CD4-positive, alpha-beta T cell (primary cell): ENCODE results near the gene ZNF438. TPM values are rescaled to one million over a fixed set of nuclear protein-coding genes. Genes with fewer than 3 reads are reported as not detected.

ENCODE experiments used
- ATAC-seq: fragments of 200-7000 bp; cut with Tn5 transposase; one replicate; pipeline ENCODE4 v1.10.0; 2022; ENCODE audit warnings: mild to moderate bottlenecking; ENCODE audit not compliant: poor library complexity
- CTCF ChIA-PET: fragments of 350-600 bp; sonication (Branson Sonifier 250); formaldehyde crosslinking; loops from one replicate; lab custom pipeline; 2021; ENCODE audit warnings: antibody characterized with exemption, inconsistent platforms; lab: Charles Lee
- POLR2A ChIA-PET: fragments of 350-600 bp; sonication (Branson Sonifier 250); formaldehyde crosslinking; loops from one replicate; lab custom pipeline; 2021; ENCODE audit warnings: antibody characterized with exemption, inconsistent platforms; lab: Charles Lee
- DNase-seq, 14 experiments: peaks; one replicate each; pipeline ENCODE4 v3.0.0-alpha.2; 2013 to 2020; ENCODE audit warnings: mixed read lengths in 2 of 14
- H3K27ac ChIP-seq, 2 donors: one replicate each; pipeline versions ENCODE4 v1.5.1 to v1.7.0; 2013; ENCODE audit warnings: low read length in 2 of 2, low read depth in 1 of 2, mild to moderate bottlenecking in 1 of 2
- H3K27me3 ChIP-seq, 2 experiments: 1 replicate in 1 of 2; 2 replicates in 1 of 2; pipeline versions ENCODE4 v1.6.1 to v1.7.0; 2013; ENCODE audit warnings: low read length in 2 of 2, control low read depth in 1 of 2, mild to moderate bottlenecking in 1 of 2, moderate library complexity in 1 of 2; ENCODE audit not compliant: insufficient read depth in 2 of 2, control insufficient read depth in 1 of 2
- H3K36me3 ChIP-seq: one replicate; pipeline ENCODE4 v1.6.1; 2013; ENCODE audit warnings: low read length, control low read depth; ENCODE audit not compliant: insufficient read depth
- H3K4me1 ChIP-seq: one replicate; pipeline ENCODE4 v1.6.1; 2013; ENCODE audit warnings: low read length, control low read depth; ENCODE audit not compliant: insufficient read depth
- H3K4me3 ChIP-seq: one replicate; pipeline ENCODE4 v1.5.1; 2013; ENCODE audit warnings: mild to moderate bottlenecking, low read length, moderate library complexity
- H3K9me3 ChIP-seq, 2 experiments: 1 replicate in 1 of 2; 2 replicates in 1 of 2; pipeline versions ENCODE4 v1.6.1 to v1.7.0; 2013; ENCODE audit warnings: low read length in 2 of 2, mild to moderate bottlenecking in 2 of 2, control low read depth in 1 of 2, moderate library complexity in 1 of 2; ENCODE audit not compliant: control insufficient read depth in 1 of 2, insufficient read depth in 1 of 2
- H3K27ac Mint-ChIP-seq: one replicate; pipeline ENCODE4 v1.8.0; 2020; ENCODE audit warnings: mixed read lengths
- H3K27me3 Mint-ChIP-seq: one replicate; pipeline ENCODE4 v1.8.0; 2021; ENCODE audit warnings: mixed read lengths
- H3K36me3 Mint-ChIP-seq: one replicate; pipeline ENCODE4 v1.8.0; 2021; ENCODE audit warnings: low read depth, mixed read lengths
- H3K4me1 Mint-ChIP-seq: one replicate; pipeline ENCODE4 v1.8.0; 2021; ENCODE audit warnings: low read depth, mixed read lengths
- H3K4me3 Mint-ChIP-seq: one replicate; pipeline ENCODE4 v1.8.0; 2020; ENCODE audit warnings: mild to moderate bottlenecking, mixed read lengths
- H3K9me3 Mint-ChIP-seq: one replicate; pipeline ENCODE4 v1.8.0; 2020; ENCODE audit warnings: mixed read lengths
- intact Hi-C, 2 experiments: fragments of 100-400 bp; cut with DNase I in 1 of 2; cut with micrococcal nuclease in 1 of 2; formaldehyde crosslinking; loops; one replicate each; pipeline versions ENCODE4 v1.15.1 to v1.9.0; 2023 to 2025; cut with DNase I, micrococcal nuclease
- total RNA-seq, 174 experiments: library from RNA in 2 of 174; stranded (reverse) in 2 of 174; gene quantifications; one replicate each; pipeline ENCODE4 v1.2.3 and lab custom pipeline; 2021 to 2026
- TF ChIP-seq, protein P1 (sequence below): fragments of 200-600 bp; IDR thresholded peaks from one replicate; pipeline ENCODE4 v1.8.0; 2022; ENCODE audit warnings: antibody characterized with exemption, mild to moderate bottlenecking

ZNF438 gene
- total RNA-seq, 2 experiments from 2014 or later = 1.9 to 2.0 TPM

DNA sequence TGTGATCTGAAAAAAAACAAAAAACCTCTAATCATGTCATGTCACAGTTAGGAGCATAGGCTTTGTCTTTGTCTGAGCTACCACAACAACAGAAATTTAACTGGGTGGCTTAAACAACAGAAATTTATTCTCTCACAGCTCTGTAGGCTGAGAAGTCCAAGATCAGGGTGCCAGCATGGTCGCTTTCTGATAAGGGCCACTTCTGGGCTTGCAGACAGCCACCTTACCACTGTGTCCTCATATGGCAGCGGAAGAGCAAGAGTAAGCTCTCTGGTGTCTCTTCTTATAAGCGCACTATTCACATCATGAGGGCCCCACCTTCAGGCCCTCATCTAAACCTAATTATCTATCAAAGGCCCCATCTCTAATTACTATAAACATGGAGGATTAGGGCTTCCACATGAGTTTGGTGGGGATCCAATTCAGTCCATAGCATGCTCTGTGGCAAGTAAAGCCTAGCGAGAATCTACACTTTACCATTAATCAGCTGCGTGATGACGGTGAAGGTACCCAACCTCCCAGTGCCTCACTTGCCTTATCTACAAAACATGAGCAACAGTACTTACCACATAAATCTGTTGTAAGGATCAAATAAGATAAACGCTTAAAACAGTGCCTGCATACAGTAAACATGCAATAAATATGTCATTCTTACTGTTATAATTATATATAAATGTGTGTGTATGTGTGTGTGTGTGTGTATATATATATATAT lies 17.3 kb downstream of the ZNF438 start:
- no peak overlapping the region for H3K27ac Mint-ChIP-seq
- no peaks in the 10 kb centered on the region for H3K27me3 Mint-ChIP-seq
- no peak overlapping the region for H3K27ac ChIP-seq
- DNase-seq = no peak
- no peak overlapping the region for H3K4me3 ChIP-seq
- H3K27me3 ChIP-seq = no peaks in the 10 kb centered on the region
- ChIA-PET POLR2A (no interaction called here), CTCF (no interaction called here)
- H3K36me3 ChIP-seq = no peaks in the 10 kb centered on the region
- intact Hi-C loops = no loop called here
- TF ChIP-seq, protein P1, sequence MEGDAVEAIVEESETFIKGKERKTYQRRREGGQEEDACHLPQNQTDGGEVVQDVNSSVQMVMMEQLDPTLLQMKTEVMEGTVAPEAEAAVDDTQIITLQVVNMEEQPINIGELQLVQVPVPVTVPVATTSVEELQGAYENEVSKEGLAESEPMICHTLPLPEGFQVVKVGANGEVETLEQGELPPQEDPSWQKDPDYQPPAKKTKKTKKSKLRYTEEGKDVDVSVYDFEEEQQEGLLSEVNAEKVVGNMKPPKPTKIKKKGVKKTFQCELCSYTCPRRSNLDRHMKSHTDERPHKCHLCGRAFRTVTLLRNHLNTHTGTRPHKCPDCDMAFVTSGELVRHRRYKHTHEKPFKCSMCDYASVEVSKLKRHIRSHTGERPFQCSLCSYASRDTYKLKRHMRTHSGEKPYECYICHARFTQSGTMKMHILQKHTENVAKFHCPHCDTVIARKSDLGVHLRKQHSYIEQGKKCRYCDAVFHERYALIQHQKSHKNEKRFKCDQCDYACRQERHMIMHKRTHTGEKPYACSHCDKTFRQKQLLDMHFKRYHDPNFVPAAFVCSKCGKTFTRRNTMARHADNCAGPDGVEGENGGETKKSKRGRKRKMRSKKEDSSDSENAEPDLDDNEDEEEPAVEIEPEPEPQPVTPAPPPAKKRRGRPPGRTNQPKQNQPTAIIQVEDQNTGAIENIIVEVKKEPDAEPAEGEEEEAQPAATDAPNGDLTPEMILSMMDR = no peak
- ATAC-seq = no peak
- no peaks in the 10 kb centered on the region for H3K36me3 Mint-ChIP-seq
- H3K9me3 ChIP-seq = no peaks in the 10 kb centered on the region
- no peaks in the 10 kb centered on the region for H3K4me1 ChIP-seq
- H3K4me1 Mint-ChIP-seq = peaks cover 7% of the 10 kb centered on the region
- H3K4me3 Mint-ChIP-seq = no peak overlapping the region
- H3K9me3 Mint-ChIP-seq = no peaks in the 10 kb centered on the region

DNA sequence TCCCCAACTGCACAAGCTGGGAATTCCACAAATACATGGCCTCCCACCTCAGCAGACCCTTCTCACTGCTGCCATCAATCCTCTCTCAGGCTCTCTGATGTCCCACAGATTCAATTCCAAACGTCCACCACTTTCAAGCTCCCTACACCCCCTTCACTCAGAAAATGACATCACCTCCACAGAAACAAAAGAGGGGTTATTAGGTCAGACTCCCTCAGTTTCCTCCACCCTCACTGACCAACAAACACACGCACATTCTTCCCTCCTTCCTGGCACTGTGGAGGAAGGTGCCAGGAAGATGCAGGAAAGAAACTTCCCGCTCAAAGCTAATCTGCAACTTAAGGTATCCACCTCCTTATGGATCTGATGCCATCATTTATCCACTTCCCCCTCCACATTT lies 18.3 kb downstream of the ZNF438 start:
- no peaks in the 10 kb centered on the region for H3K4me1 ChIP-seq
- POLR2A ChIA-PET = no interaction called here
- no peak overlapping the region for H3K4me3 ChIP-seq
- Mint-ChIP-seq H3K9me3 (no peaks in the 10 kb centered on the region), H3K27ac (no peak overlapping the region), H3K4me3 (no peak overlapping the region), H3K4me1 (peaks cover 7% of the 10 kb centered on the region), H3K36me3 (no peaks in the 10 kb centered on the region), H3K27me3 (no peaks in the 10 kb centered on the region)
- no peak overlapping the region for H3K27ac ChIP-seq
- H3K9me3 ChIP-seq = no peaks in the 10 kb centered on the region
- ATAC-seq = no peak
- DNase-seq = no peak
- intact Hi-C loops = no loop called here
- TF ChIP-seq, protein P1 = no peak
- CTCF ChIA-PET = no interaction called here
- no peaks in the 10 kb centered on the region for H3K36me3 ChIP-seq
- no peaks in the 10 kb centered on the region for H3K27me3 ChIP-seq

DNA sequence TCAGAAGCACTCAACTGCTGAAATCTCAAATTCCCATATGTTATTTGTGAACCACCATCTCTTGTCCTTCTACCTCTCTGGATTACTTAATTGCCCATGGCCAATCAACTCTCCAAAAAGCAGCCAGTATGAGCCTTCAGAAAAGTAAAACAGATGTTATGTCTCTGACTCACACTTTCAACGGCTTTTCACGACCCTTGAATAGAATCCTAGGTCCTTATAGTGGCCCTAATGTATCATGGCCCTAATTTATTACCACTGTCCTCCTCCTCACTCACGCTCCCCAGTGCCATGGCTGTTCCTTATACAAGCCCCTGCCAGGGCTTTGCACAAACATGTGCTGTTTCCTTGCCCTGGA lies 20.0 kb downstream of the ZNF438 start:
- Mint-ChIP-seq H3K4me1 (peaks cover 7% of the 10 kb centered on the region), H3K9me3 (no peaks in the 10 kb centered on the region), H3K36me3 (no peaks in the 10 kb centered on the region), H3K27me3 (no peaks in the 10 kb centered on the region), H3K4me3 (no peak overlapping the region), H3K27ac (no peak overlapping the region)
- ChIA-PET POLR2A (no interaction called here), CTCF (no interaction called here)
- Histone ChIP-seq H3K4me1 (no peaks in the 10 kb centered on the region), H3K9me3 (no peaks in the 10 kb centered on the region), H3K27ac (no peak overlapping the region), H3K36me3 (no peaks in the 10 kb centered on the region), H3K4me3 (no peak overlapping the region), H3K27me3 (no peaks in the 10 kb centered on the region)
- no peak for ATAC-seq
- no peak for DNase-seq
- intact Hi-C loops = no loop called here
- TF ChIP-seq, protein P1 = no peak
